CD1c-positive myeloid dendritic cell (primary cell): Measurements from ENCODE around the gene RPLP1.

Source experiments
- DNase-seq: peaks from one replicate; pipeline ENCODE4 v3.0.0-alpha.2; 2016; ENCODE audit errors: extremely low spot score

The RPLP1 gene

GRCh38 chr15:69498282-69498681 is 45.7 kb downstream of the RPLP1 start:
- DNase-seq: no peak

- DNase-seq: no peak
Observed at GRCh38 chr15:69498987-69499386, 46.4 kb downstream of the RPLP1 start.

GRCh38 chr15:69499521-69500211 is 47.0 kb downstream of the RPLP1 start:
- no peak for DNase-seq

GRCh38 chr15:69500339-69500738 is 47.7 kb downstream of the RPLP1 start:
- DNase-seq: no peak

- no peak for DNase-seq
Observed at GRCh38 chr15:69501456-69501855, 48.8 kb downstream of the RPLP1 start.

GRCh38 chr15:69502470-69503045 is 49.9 kb downstream of the RPLP1 start:
- DNase-seq: no peak

- DNase-seq: peak; percentile 11
Observed at GRCh38 chr15:69504352-69505040, 51.9 kb downstream of the RPLP1 start.
